Cortex of kidney (tissue), 1 donor: Measurements from ENCODE around the gene NCOR2.
"Not testable (repeated sequence)": the region's sequence is repeated elsewhere in the genome, so short reads cannot be mapped to it uniquely, and the experiment has no call there.

Experiments
- DNase-seq: peaks from one replicate; lab custom pipeline; 2025; lab: John Stamatoyannopoulos, UW

Gene NCOR2

GRCh38 chr12:124599074-124599999, 31.9 kb upstream of the NCOR2 start:
- DNase-seq: no peak

GRCh38 chr12:124597041-124597440, 29.6 kb upstream of the NCOR2 start:
- no peak for DNase-seq

- DNase-seq: no peak
Observed at GRCh38 chr12:124595444-124595843, 28.0 kb upstream of the NCOR2 start.

- no peak for DNase-seq
Observed at GRCh38 chr12:124594851-124595250, 27.4 kb upstream of the NCOR2 start.

- DNase-seq: no peak
Observed at GRCh38 chr12:124593851-124594401, 26.5 kb upstream of the NCOR2 start.

- no peak for DNase-seq
Observed at GRCh38 chr12:124593176-124593575, 25.8 kb upstream of the NCOR2 start.

GRCh38 chr12:124592481-124593160, 25.2 kb upstream of the NCOR2 start:
- no peak for DNase-seq

- DNase-seq: no peak
Observed at GRCh38 chr12:124592050-124592449, 24.6 kb upstream of the NCOR2 start.

GRCh38 chr12:124590447-124590846, 23.0 kb upstream of the NCOR2 start:
- DNase-seq: no peak

- no peak for DNase-seq
Observed at GRCh38 chr12:124588751-124589267, 21.4 kb upstream of the NCOR2 start.

GRCh38 chr12:124588018-124588634, 20.7 kb upstream of the NCOR2 start:
- no peak for DNase-seq

GRCh38 chr12:124586756-124587155, 19.3 kb upstream of the NCOR2 start:
- DNase-seq: no peak

GRCh38 chr12:124584494-124584893, 17.1 kb upstream of the NCOR2 start:
- not testable (repeated sequence) for DNase-seq

- no peak for DNase-seq
Observed at GRCh38 chr12:124583854-124584253, 16.4 kb upstream of the NCOR2 start.

- DNase-seq: no peak
Observed at GRCh38 chr12:124582108-124582424, 14.7 kb upstream of the NCOR2 start.

GRCh38 chr12:124581307-124582107, 14.1 kb upstream of the NCOR2 start:
- DNase-seq: no peak

- DNase-seq: no peak
Observed at GRCh38 chr12:124579921-124580517, 12.6 kb upstream of the NCOR2 start.

GRCh38 chr12:124578854-124579253, 11.4 kb upstream of the NCOR2 start:
- DNase-seq: no peak

GRCh38 chr12:124578445-124578844, 11.0 kb upstream of the NCOR2 start:
- no peak for DNase-seq

- no peak for DNase-seq
Observed at GRCh38 chr12:124577986-124578385, 10.6 kb upstream of the NCOR2 start.

GRCh38 chr12:124577374-124577773, 10.0 kb upstream of the NCOR2 start:
- no peak for DNase-seq
